EH (cell line): ENCODE data around the gene UBE2E1.
A peak's percentile ranks its signal among the peaks of the same experiment; 100 is the strongest.

ENCODE experiments used
- DNase-seq: peaks from one replicate; pipeline ENCODE4 v3.0.0-alpha.2; 2015; ENCODE audit warnings: low read depth

UBE2E1 gene

DNA sequence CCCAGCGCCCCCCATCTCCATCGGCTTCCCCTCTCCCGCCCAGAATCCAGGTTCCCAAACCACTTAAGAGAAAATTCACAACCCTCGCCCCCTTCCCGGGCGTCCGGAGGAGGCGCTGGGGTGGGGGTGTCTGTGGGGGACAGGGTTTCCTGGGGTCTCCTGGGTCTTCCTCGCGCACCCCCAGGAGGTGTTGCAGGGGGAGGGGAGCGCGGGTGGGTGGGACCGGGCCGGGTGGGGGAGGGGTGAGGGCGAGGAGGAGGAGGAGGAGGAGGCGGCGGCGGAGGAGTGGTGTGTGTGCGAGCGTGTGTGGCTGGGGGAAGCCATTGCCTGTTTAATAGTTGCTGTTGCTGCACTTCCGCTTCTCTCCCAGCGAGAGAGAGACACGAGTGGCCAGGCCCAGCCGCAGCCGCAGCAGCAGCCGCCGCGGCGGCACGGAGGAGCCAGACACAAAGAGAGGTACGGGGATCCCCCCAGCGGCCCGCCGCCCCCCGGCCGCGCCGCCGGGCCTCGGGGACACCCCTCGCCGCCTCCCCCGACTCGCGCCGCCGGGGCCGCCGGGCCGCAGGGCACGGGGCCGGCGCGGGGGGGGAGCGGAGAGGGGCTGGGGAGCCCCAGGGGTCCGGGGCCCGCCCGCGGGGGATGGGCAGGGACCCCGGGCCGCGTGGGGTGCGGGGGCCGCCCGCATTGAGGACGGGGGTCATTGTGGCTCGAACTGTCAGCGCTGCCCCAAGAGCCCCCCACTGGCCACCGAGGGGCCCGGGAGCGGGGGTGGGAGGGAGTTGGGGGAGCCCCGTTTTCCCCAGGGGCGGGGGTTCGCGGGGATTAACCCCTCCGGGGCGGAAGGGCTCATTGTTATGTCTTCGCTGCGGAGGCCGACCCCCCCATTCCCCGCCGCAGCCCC, at the start of gene UBE2E1:
Gene UBE2E1, plus strand, starts transcription at position 323 of the 901 bp plus-strand sequence. CDS start 1,315 bp downstream, outside the sequence.
- peak; percentile 86 for DNase-seq

DNA sequence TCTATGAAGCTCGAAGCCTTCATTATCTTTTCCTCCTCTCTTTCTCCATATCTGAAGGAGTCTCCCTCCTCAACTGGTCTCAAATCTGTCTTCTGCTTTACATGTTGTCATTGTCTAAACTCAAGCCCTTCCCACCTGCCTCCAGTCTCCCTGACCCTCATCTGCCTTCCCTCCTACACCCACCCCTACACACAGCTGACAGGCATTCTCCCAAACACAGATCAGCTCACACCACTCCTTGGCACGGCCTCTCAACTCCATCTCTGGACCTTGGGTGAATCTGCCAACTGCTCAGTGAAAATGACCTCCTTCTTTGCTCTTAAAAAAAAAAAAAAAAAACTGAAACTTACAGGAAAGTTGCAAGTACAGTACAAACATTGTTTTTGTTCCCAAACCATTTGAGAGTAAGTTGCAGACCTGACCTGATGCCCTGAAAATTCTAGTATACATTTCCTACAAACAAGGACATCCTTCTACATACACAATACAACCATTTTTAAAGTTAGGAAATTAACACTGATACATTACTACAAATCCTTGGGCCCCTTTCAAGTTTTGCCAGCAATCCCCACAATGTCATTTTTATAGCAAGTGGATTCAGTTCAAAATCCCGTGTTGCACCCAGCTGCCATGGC, 49.4 kb upstream of the UBE2E1 start:
- no peak for DNase-seq

GRCh38 chr3:23758253-23758838, 47.4 kb upstream of the UBE2E1 start:
- no peak for DNase-seq

DNA sequence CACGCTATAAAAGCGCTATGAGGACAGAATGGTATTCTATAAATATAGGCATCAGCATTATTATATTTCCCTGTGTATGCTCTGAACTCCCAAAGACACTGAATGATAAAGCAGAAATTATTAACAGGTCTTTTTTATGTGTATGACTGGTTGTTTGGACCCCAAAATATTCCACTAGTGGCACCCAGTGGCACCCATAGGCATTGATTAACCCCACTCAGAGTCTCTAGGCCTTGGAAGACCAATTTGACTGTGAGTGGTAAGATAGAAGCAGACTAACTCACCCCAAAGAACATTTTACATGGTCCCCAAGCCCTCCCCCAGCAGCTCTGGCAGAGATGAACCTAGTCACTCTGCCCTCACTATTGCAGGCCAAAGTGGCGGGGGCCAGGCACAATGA, 45.4 kb upstream of the UBE2E1 start:
- DNase-seq: no peak

DNA sequence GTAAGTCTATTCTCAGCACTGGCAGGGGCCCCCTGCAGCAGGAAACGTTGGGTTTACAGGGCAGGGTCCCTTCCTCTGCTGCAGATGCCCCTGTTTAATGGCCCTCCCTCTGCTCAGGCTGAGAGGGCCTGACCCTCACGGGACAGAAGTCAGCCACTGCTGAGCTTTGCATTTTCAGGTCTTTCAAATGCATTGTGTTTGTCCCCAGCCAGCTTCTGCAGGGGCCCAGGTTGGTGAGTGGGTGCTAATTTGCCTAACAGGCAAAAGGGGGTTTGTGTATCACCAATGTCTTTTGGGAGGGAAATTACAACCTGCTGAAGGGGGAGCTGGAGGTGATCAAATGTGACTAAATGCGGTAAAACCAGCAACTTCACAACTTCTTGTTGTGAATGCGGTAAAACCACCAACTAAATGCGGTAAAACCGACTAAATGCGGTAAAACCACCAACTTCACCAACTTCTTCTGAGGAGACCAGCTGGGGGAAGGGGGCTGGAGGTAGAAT, 44.8 kb upstream of the UBE2E1 start:
- no peak for DNase-seq

GRCh38 chr3:23761440-23761896, 44.3 kb upstream of the UBE2E1 start:
- peak; percentile 57 for DNase-seq

DNA sequence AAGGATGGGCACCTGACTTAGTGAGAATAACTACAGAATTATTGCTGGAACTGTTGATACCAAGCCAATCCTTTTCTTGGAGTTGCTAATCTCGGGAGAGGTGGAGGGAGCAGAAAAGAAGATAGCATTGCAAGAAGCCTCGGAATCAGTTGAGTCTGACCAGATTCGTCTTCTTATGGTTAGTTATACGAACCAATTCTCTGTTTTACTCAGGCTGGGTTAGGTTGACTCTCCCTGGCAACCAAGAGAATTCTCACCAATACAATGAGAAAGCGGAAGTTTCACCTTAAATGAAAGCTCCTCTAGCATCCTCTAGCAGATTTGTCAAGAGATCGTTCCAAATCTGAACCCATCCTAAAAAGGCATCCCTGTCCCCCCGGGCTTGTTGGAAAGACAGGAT, 43.5 kb upstream of the UBE2E1 start:
- no peak for DNase-seq

- peak; percentile 55 for DNase-seq
These were observed 42.8 kb upstream of the UBE2E1 start for GRCh38 chr3:23762759-23763477.

DNA sequence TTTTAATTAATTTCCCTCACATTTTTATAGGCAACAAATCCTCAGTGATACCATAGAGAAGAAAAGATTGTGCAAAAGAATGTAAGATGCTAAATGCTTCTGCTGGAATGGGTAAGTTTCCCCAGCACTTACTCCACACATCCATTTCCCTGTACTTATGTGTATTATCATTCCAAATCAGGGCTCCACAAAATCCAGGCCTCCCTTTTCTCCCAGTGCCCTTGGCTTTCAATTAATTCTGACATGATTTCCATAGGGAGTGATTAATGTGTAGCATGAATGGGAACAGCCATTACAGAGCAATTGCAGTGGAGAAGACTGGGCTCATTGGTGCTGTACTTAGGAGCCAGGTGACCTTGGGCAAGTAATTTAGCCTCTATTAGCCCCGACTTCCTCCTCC, 41.3 kb upstream of the UBE2E1 start:
- DNase-seq: no peak

DNA sequence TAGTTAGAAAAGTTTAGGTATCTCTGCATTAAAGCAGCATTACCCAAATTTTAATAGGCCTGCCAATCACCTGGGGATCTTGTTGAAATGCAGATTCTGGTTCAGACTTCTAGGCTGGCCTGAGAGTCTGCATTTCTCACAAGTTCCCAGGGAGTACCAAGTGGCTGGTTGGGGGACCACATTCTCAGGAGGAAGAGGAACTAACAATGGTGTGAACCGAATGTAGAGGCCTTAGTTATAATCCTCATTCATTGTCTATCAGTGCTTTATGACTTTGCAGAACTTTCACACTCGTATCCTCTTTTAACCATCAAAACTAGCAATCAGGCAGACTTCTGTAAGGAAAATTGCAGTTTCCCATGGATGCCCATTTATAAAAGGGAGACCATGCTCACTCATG, 38.2 kb upstream of the UBE2E1 start:
- DNase-seq: no peak

- DNase-seq: no peak
These were observed 30.4 kb upstream of the UBE2E1 start for GRCh38 chr3:23775254-23775909.

DNA sequence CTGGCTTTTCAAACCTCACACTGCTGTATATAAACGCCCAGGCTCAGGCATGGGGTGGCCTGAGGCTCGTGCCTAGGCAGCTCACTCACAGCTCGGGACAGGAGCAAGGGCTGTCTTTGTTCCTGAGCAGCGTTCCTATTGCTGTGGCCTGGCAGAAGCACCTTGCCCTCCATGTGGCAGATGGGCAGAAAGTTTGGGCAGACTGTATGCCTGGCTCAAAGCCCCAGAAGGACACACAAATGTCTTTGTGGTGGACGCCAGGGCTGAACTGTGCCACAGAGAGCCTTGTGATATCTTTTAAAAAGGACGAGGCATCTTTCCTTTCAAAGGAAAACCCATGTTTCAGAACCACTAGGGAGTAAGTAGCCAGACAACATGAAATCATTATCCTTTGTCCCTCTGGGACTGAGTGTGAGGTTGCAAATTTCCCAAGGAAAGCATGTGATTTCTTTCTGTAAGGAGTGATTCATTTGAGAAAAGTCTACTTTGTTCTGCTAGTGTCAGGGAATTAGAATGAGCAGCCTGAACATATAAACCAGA, 29.3 kb upstream of the UBE2E1 start:
- peak; percentile 63 for DNase-seq

GRCh38 chr3:23778446-23778845, 27.3 kb upstream of the UBE2E1 start:
- peak; percentile 14 for DNase-seq

- DNase-seq: no peak
These were observed 25.9 kb upstream of the UBE2E1 start for GRCh38 chr3:23779841-23780240.

DNA sequence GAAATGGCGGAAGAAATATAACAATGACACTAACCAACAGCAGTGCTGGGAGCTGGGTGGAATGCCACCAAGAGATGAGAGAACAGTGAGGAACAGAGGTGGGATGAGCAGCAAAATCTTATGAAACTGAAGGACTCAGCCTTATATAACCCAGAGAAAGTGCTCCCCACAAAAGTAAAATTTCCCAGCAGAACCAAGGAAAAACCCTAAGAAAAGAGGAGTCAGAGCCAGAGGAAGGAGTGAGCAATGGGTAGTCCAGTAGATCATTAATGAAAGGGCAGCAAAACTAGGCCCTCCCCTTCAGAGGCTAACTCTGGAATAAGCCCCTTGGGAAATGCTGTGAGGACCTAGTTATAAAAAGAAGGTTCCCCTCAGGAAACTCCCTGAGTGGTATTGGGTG, 24.7 kb upstream of the UBE2E1 start:
- no peak for DNase-seq

- no peak for DNase-seq
These were observed 23.9 kb upstream of the UBE2E1 start for GRCh38 chr3:23781871-23782270.

- no peak for DNase-seq
These were observed 20.6 kb upstream of the UBE2E1 start for GRCh38 chr3:23785097-23785645.

GRCh38 chr3:23785882-23786281, 19.9 kb upstream of the UBE2E1 start:
- DNase-seq: peak; percentile 36

- no peak for DNase-seq
These were observed 14.1 kb upstream of the UBE2E1 start for GRCh38 chr3:23791678-23792077.

DNA sequence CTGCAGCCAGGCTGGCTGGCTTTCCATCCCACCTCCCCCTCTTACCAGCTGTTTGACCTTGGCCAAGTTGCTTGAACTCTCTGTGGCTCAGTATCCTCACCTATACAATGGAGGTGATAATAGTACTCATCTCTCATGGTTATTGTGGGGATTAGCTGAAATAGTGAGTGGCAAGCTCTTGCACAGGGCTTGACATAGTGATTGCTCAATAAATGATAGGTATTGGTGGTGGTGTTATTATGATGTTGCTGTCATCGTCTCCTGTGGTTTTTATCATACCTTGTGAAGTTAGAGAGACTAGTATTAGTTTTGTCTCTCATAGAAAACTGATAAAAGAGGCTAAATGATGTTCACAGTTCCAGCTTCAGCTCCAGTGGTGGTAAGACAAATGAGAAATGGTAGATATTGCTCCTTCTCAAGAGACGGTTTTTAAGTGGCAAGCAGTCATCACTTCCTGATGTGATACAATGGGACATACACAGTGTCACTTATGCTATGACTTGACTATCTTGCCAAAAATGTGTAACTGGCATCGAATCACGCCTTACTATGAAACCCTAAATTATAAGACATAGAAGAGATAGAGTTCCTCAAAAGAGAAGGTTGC, 12.1 kb upstream of the UBE2E1 start:
- no peak for DNase-seq

DNA sequence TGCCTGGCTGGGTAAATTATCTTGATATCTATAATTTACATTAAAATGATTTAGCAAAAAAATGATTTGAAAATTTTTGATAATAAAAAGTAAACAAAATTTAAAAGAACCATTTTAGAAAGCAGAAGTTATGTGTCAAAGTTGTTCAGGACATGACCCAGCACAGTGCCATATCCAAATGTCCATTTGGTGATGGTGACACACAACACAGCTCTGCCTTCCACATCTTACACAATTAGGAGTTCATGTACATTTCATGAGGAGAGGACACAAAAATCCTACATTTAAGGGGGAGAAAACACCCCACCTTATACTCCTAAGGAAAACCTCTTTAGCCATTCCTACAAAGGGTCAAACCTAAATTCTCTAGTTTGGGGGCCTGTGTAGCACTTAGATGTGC, 10.7 kb upstream of the UBE2E1 start:
- DNase-seq: no peak
